Measurements from ENCODE around the gene MECP2. TPM values are rescaled to one million over a fixed set of nuclear protein-coding genes. Genes with fewer than 3 reads are reported as not detected.

MECP2 gene
- total and polyA plus RNA-seq, 8 donors, result 10.7 to 47.9 (median 18.4) TPM

GRCh38 chrX:154115071-154115470 is 17.6 kb upstream of the MECP2 start:
- no peak for DNase-seq
- intact Hi-C loops (cut with DNase I; ENCODE audit: low total_unique reads), result no loop called here
- H3K36me3 ChIP-seq, result no peaks in the 10 kb centered on the region
- TF ChIP-seq EP300 (IDR thresholded peaks at IDR 0.05), result no peak
- no peak for TF ChIP-seq CTCF (IDR thresholded peaks at IDR 0.05)
- TF ChIP-seq POLR2AphosphoS5 (IDR thresholded peaks at IDR 0.05), result no peak
- TF ChIP-seq POLR2A (IDR thresholded peaks at IDR 0.05), result no peak
- no peak overlapping the region for H3K4me3 ChIP-seq
- WGBS, 5 donors, result 82 to 92% (median 84%) methylated on average over 10 of the region's 10 CpGs
- H3K9me3 ChIP-seq, result peaks cover 0 to 6% (median 0%) of the 10 kb centered on the region in 4 donors
- no peak overlapping the region for H3K27ac ChIP-seq
- peaks cover 0 to 2% (median 0%) of the 10 kb centered on the region in 3 donors for H3K27me3 ChIP-seq
- H3K4me1 ChIP-seq, result no peaks in the 10 kb centered on the region

GRCh38 chrX:154114652-154115051 is 17.1 kb upstream of the MECP2 start:
- TF ChIP-seq POLR2A (IDR thresholded peaks at IDR 0.05) (no peak), CTCF (IDR thresholded peaks at IDR 0.05) (no peak), EP300 (IDR thresholded peaks at IDR 0.05) (no peak), POLR2AphosphoS5 (IDR thresholded peaks at IDR 0.05) (no peak)
- no peaks in the 10 kb centered on the region for H3K36me3 ChIP-seq
- H3K27ac ChIP-seq, result no peak overlapping the region
- no peak overlapping the region for H3K4me3 ChIP-seq
- H3K27me3 ChIP-seq, result peaks cover 0 to 2% (median 0%) of the 10 kb centered on the region in 3 donors
- DNase-seq, result no peak
- 76 to 91% (median 82%) methylated on average over 5 of the region's 5 CpGs for WGBS, 5 donors
- H3K9me3 ChIP-seq, result peaks cover 0 to 6% (median 0%) of the 10 kb centered on the region in 4 donors
- intact Hi-C loops (cut with DNase I; ENCODE audit: low total_unique reads), result no loop called here
- no peaks in the 10 kb centered on the region for H3K4me1 ChIP-seq

- intact Hi-C loops (cut with DNase I; ENCODE audit: low total_unique reads), result no loop called here
- Histone ChIP-seq H3K4me3 (no peak overlapping the region), H3K4me1 (no peaks in the 10 kb centered on the region), H3K27me3 (peaks cover 0 to 2% (median 0%) of the 10 kb centered on the region in 3 donors), H3K27ac (no peak overlapping the region), H3K36me3 (no peaks in the 10 kb centered on the region), H3K9me3 (peaks cover 0 to 6% (median 0%) of the 10 kb centered on the region in 4 donors)
- DNase-seq, result no peak
- TF ChIP-seq POLR2AphosphoS5 (IDR thresholded peaks at IDR 0.05) (no peak), POLR2A (IDR thresholded peaks at IDR 0.05) (no peak), CTCF (IDR thresholded peaks at IDR 0.05) (no peak), EP300 (IDR thresholded peaks at IDR 0.05) (no peak)
- 42 to 66% (median 57%) methylated on average over 6 of the region's 6 CpGs for WGBS, 5 donors
Observed at GRCh38 chrX:154113729-154114128, 16.2 kb upstream of the MECP2 start.

- peak overlapping the region in 1 of 5 donors; percentile 73 for H3K27ac ChIP-seq
- peak overlapping the region in 1 of 4 donors; percentile 41 for H3K4me3 ChIP-seq
- H3K4me1 ChIP-seq, result peaks cover 18 to 35% (median 24%) of the 10 kb centered on the region in 4 donors
- H3K27me3 ChIP-seq, result peaks cover 0 to 10% (median 0%) of the 10 kb centered on the region in 3 donors
- H3K36me3 ChIP-seq, result no peaks in the 10 kb centered on the region
- no peak for TF ChIP-seq EP300 (IDR thresholded peaks at IDR 0.05)
- TF ChIP-seq CTCF (IDR thresholded peaks at IDR 0.05), result no peak
- TF ChIP-seq POLR2A (IDR thresholded peaks at IDR 0.05), result no peak
- no peak for TF ChIP-seq POLR2AphosphoS5 (IDR thresholded peaks at IDR 0.05)
- intact Hi-C loops (cut with DNase I; ENCODE audit: low total_unique reads), result no loop called here
- no peak for DNase-seq
- no peaks in the 10 kb centered on the region for H3K9me3 ChIP-seq
- 28 to 64% (median 46%) methylated on average over 2 of the region's 2 CpGs for WGBS, 5 donors
Observed at GRCh38 chrX:154098551-154098950, 1.0 kb upstream of the MECP2 start.
